HepG2 (cell line): ENCODE data around the gene KCNMA1. TPM values are rescaled to one million over a fixed set of nuclear protein-coding genes. Genes with fewer than 3 reads are reported as not detected.

ENCODE experiments used
- ATAC-seq: fragments of 200-7000 bp; cut with Tn5 transposase; 3 replicates; pipeline ENCODE4 v1.9.1; 2020; ENCODE audit warnings: mild to moderate bottlenecking, moderate library complexity
- BruUV-seq: library from RNA; stranded (reverse); fragments of 400-500 nt; replicated peaks from 2 replicates; lab custom pipeline; 2021; lab: Mats Ljungman, UMichigan
- CTCF ChIA-PET: fragments of 300-600 bp; formaldehyde crosslinking; extraction: SDS; loops from one replicate; lab custom pipeline; 2021; ENCODE audit warnings: low total read pairs, inconsistent platforms, low intra/inter-chr PET ratio; lab: Yijun Ruan, JAX
- POLR2A ChIA-PET: fragments of 350-600 bp; sonication (Branson Sonifier 250); formaldehyde crosslinking; loops from one replicate; lab custom pipeline; 2020; ENCODE audit warnings: antibody characterized with exemption, inconsistent platforms; lab: Yijun Ruan, JAX
- DNase-seq: peaks from one replicate; pipeline ENCODE4 v3.0.0-alpha.2; 2015; ENCODE audit warnings: low spot score
- FAIRE-seq: peaks from 3 replicates; lab custom pipeline; 2011; peaks lifted over from hg19 to GRCh38; lab: Jason Lieb, UNC
- H2AFZ ChIP-seq: one replicate; pipeline ENCODE4 v1.6.1; 2011; ENCODE audit warnings: low read length, inconsistent platforms
- H3K27ac ChIP-seq: fragments of 300-600 bp; 3 replicates; pipeline ENCODE4 v1.8.0; 2011; ENCODE audit warnings: mixed run types, mild to moderate bottlenecking, mixed read lengths, low read length, inconsistent platforms; ENCODE audit not compliant: insufficient read depth; ENCODE audit errors: extremely low read length
- H3K27me3 ChIP-seq, 2 experiments: fragments of 200-600 bp in 1 of 2; 2 replicates in 1 of 2; 3 replicates in 1 of 2; pipeline versions ENCODE4 v1.6.0 to v1.8.0; 2011; ENCODE audit warnings: low read length in 2 of 2, mild to moderate bottlenecking in 2 of 2, moderate library complexity in 2 of 2, inconsistent platforms in 1 of 2; ENCODE audit not compliant: insufficient read depth in 2 of 2, control insufficient read depth in 1 of 2
- H3K36me3 ChIP-seq, 2 experiments: fragments of 200-600 bp in 1 of 2; replicated peaks in 1 of 2; 2 replicates in 1 of 2; 3 replicates in 1 of 2; pipeline versions ENCODE4 v1.5.1 to v1.8.0; 2011; ENCODE audit warnings: low read length in 2 of 2, inconsistent platforms in 1 of 2; ENCODE audit not compliant: insufficient read depth in 2 of 2, control insufficient read depth in 1 of 2
- H3K4me1 ChIP-seq: 2 replicates; pipeline ENCODE4 v1.5.1; 2012; ENCODE audit warnings: low read length, inconsistent platforms; ENCODE audit not compliant: insufficient read depth
- H3K4me2 ChIP-seq: 2 replicates; pipeline ENCODE4 v1.6.0; 2011; ENCODE audit warnings: low read depth, low read length, inconsistent platforms
- H3K4me3 ChIP-seq, 3 experiments: fragments of 200-600 bp in 1 of 3; sonication (generic), shearing (Covaris generic) in 1 of 3; replicated peaks in 1 of 3; 2 replicates each; pipeline ENCODE4 v1.5.1; 2011 to 2016; ENCODE audit warnings: low read length in 3 of 3, inconsistent platforms in 2 of 3, low read depth in 2 of 3, mild to moderate bottlenecking in 2 of 3, control low read depth in 1 of 3, mixed read lengths in 1 of 3; ENCODE audit not compliant: insufficient read depth in 1 of 3
- H3K79me2 ChIP-seq: one replicate; pipeline ENCODE4 v1.6.1; 2011; ENCODE audit warnings: low read length, inconsistent platforms; ENCODE audit not compliant: insufficient read depth
- H3K9ac ChIP-seq: 2 replicates; pipeline ENCODE4 v1.6.0; 2011; ENCODE audit warnings: mild to moderate bottlenecking, low read depth, low read length, inconsistent platforms; ENCODE audit not compliant: insufficient read depth
- H3K9me3 ChIP-seq: 2 replicates; pipeline ENCODE4 v1.5.1; 2012; ENCODE audit warnings: mild to moderate bottlenecking, low read length
- H4K20me1 ChIP-seq: 2 replicates; pipeline ENCODE4 v1.6.0; 2011; ENCODE audit warnings: inconsistent platforms, mild to moderate bottlenecking, low read length, moderate library complexity; ENCODE audit not compliant: insufficient read depth
- EED ChIP-seq: sonication (generic); formaldehyde crosslinking; IDR thresholded peaks from 2 replicates; pipeline ENCODE4 v1.5.0; 2020; ENCODE audit warnings: mild to moderate bottlenecking, missing genetic modification reagents
- FOXJ3 ChIP-seq: sonication (generic); formaldehyde crosslinking; IDR thresholded peaks from 2 replicates; pipeline ENCODE4 v1.4.0; 2020; ENCODE audit warnings: missing genetic modification reagents, mild to moderate bottlenecking, borderline replicate concordance
- PHF21A ChIP-seq: sonication (generic); formaldehyde crosslinking; IDR thresholded peaks from 2 replicates; pipeline ENCODE4 v1.5.0; 2020; ENCODE audit warnings: mild to moderate bottlenecking, missing genetic modification reagents
- RCOR2 ChIP-seq: IDR thresholded peaks from 2 replicates; pipeline ENCODE4 v1.6.1; 2016; ENCODE audit warnings: missing biosample characterization, missing genetic modification reagents
- RXRA ChIP-seq: sonication (generic); formaldehyde crosslinking; IDR thresholded peaks from 2 replicates; pipeline ENCODE4 v1.5.1; 2020; ENCODE audit warnings: missing genetic modification reagents
- SIN3A ChIP-seq: IDR thresholded peaks from 2 replicates; pipeline ENCODE4 v1.6.1; 2011; ENCODE audit warnings: low read depth, mild to moderate bottlenecking, control low read depth, low read length, borderline replicate concordance
- ZNF232 ChIP-seq: sonication (generic); formaldehyde crosslinking; IDR thresholded peaks from 2 replicates; pipeline ENCODE4 v1.4.0; 2020; ENCODE audit warnings: missing genetic modification reagents, borderline replicate concordance
- ZNF678 ChIP-seq: sonication (generic); formaldehyde crosslinking; IDR thresholded peaks from 2 replicates; pipeline ENCODE4 v1.4.0; 2020; ENCODE audit warnings: mild to moderate bottlenecking, missing genetic modification reagents
- ZNF775 ChIP-seq: sonication (generic); formaldehyde crosslinking; IDR thresholded peaks from 2 replicates; pipeline ENCODE4 v1.4.0; 2020; ENCODE audit warnings: missing genetic modification reagents, mild to moderate bottlenecking, moderate library complexity, borderline replicate concordance
- WGBS: methylation state at CpG from one replicate; pipeline ENCODE4 v1.1.6; 2017; ENCODE audit warnings: low lambda C conversion rate; 5-methylcytosine and 5-hydroxymethylcytosine counted together
- in situ Hi-C: cut with HindIII; loops from 2 replicates; pipeline ENCODE4 v1.10.0; 2017; ENCODE audit warnings: low pct_unique_long_range_greater_than_20kb; ENCODE audit not compliant: extremely low pct_ligation_motif_present
- intact Hi-C: fragments of 100-400 bp; cut with micrococcal nuclease; formaldehyde crosslinking; loops from one replicate; pipeline ENCODE4 v1.10.0; 2022; ENCODE audit not compliant: unreplicated experiment
- polyA plus RNA-seq, 8 experiments: library from polyadenylated mRNA; depleted of rRNA in 3 of 8; stranded (reverse) in 7 of 8; unstranded in 1 of 8; fragments of >200 nt; fragmentation: Illumina TruSeq in 4 of 8; extraction: Trizol in 4 of 8; gene quantifications; 2 replicates each; pipeline versions ENCODE4 v1.2.1 to v1.2.3, GENCODE V29; 2011 to 2016; ENCODE audit warnings: low read depth in 4 of 8, missing spikeins in 1 of 8, mixed read lengths in 1 of 8; ENCODE audit not compliant: insufficient read depth in 1 of 8
- total RNA-seq, 5 experiments: library from RNA; depleted of rRNA; stranded (reverse); fragments of >200 nt; fragmentation: Illumina TruSeq; extraction: Trizol; gene quantifications; 2 replicates each; pipeline ENCODE4 v1.2.3, GENCODE V29; 2016; ENCODE audit warnings: low read depth in 1 of 5
- TF ChIP-seq, protein P1 (sequence below): sonication (generic); formaldehyde crosslinking; IDR thresholded peaks from 2 replicates; pipeline ENCODE4 v1.5.1; 2020; ENCODE audit warnings: missing genetic modification reagents, mild to moderate bottlenecking, borderline replicate concordance
- TF ChIP-seq, protein P2 (sequence below): sonication (generic); formaldehyde crosslinking; IDR thresholded peaks from 2 replicates; pipeline ENCODE4; 2020; ENCODE audit warnings: missing genetic modification reagents, mild to moderate bottlenecking, borderline replicate concordance
- TF ChIP-seq, protein P3 (sequence below): IDR thresholded peaks from 2 replicates; pipeline ENCODE4 v1.6.1; 2016; ENCODE audit warnings: low read depth, control low read depth

The KCNMA1 gene
- total and polyA plus RNA-seq, 2 of the 13 experiments (the other 11 are each of a cell fraction or from before 2014, with no cell fraction given) = 0.02 TPM; not detected in 1

GRCh38 chr10:77500754-77501151 is 136.9 kb downstream of the KCNMA1 start:
- H4K20me1 ChIP-seq = no peaks in the 10 kb centered on the region
- H3K9ac ChIP-seq = no peak overlapping the region
- H3K27me3 ChIP-seq = 0 out of 5 replicates have a peak, but pooled peaks cover 0 to 3% of the 10 kb centered on the region in 2 experiments
- in situ Hi-C loops (no loop called here), intact Hi-C loops (loop anchor here (10.0 kb wide), 1 partner anchor 336 kb away; no protein-coding TSS in a partner anchor)
- no peaks in the 10 kb centered on the region for H3K4me1 ChIP-seq
- no TSS peak for BruUV-seq
- ChIA-PET POLR2A (no interaction called here), CTCF (no interaction called here)
- H3K27ac ChIP-seq = no peak overlapping the region
- FAIRE-seq (no peak), DNase-seq (no peak), ATAC-seq (no peak)
- H3K36me3 ChIP-seq = no peaks in the 10 kb centered on the region; a peak in 1 of 5 replicates
- TF ChIP-seq, protein P1, sequence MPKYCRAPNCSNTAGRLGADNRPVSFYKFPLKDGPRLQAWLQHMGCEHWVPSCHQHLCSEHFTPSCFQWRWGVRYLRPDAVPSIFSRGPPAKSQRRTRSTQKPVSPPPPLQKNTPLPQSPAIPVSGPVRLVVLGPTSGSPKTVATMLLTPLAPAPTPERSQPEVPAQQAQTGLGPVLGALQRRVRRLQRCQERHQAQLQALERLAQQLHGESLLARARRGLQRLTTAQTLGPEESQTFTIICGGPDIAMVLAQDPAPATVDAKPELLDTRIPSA (CRISPR knock-in tag) = no peak
- no peak for TF ChIP-seq RCOR2 (CRISPR knock-in tag)
- no peak for TF ChIP-seq SIN3A
- TF ChIP-seq FOXJ3 = no peak
- no peak for TF ChIP-seq ZNF775 (CRISPR knock-in tag)
- TF ChIP-seq, protein P2, sequence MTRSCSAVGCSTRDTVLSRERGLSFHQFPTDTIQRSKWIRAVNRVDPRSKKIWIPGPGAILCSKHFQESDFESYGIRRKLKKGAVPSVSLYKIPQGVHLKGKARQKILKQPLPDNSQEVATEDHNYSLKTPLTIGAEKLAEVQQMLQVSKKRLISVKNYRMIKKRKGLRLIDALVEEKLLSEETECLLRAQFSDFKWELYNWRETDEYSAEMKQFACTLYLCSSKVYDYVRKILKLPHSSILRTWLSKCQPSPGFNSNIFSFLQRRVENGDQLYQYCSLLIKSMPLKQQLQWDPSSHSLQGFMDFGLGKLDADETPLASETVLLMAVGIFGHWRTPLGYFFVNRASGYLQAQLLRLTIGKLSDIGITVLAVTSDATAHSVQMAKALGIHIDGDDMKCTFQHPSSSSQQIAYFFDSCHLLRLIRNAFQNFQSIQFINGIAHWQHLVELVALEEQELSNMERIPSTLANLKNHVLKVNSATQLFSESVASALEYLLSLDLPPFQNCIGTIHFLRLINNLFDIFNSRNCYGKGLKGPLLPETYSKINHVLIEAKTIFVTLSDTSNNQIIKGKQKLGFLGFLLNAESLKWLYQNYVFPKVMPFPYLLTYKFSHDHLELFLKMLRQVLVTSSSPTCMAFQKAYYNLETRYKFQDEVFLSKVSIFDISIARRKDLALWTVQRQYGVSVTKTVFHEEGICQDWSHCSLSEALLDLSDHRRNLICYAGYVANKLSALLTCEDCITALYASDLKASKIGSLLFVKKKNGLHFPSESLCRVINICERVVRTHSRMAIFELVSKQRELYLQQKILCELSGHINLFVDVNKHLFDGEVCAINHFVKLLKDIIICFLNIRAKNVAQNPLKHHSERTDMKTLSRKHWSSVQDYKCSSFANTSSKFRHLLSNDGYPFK (CRISPR knock-in tag) = no peak
- TF ChIP-seq PHF21A (CRISPR knock-in tag) = no peak
- TF ChIP-seq, protein P3, sequence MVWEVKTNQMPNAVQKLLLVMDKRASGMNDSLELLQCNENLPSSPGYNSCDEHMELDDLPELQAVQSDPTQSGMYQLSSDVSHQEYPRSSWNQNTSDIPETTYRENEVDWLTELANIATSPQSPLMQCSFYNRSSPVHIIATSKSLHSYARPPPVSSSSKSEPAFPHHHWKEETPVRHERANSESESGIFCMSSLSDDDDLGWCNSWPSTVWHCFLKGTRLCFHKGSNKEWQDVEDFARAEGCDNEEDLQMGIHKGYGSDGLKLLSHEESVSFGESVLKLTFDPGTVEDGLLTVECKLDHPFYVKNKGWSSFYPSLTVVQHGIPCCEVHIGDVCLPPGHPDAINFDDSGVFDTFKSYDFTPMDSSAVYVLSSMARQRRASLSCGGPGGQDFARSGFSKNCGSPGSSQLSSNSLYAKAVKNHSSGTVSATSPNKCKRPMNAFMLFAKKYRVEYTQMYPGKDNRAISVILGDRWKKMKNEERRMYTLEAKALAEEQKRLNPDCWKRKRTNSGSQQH = no peak
- TF ChIP-seq ZNF678 = no peak
- TF ChIP-seq RXRA (CRISPR knock-in tag) = no peak
- TF ChIP-seq ZNF232 (CRISPR knock-in tag) = no peak
- TF ChIP-seq EED = no peak
- no peaks in the 10 kb centered on the region for H3K9me3 ChIP-seq
- H3K79me2 ChIP-seq = no peaks in the 10 kb centered on the region
- no peak overlapping the region for H3K4me3 ChIP-seq
- WGBS = 72% methylated on average over 3 of the region's 4 CpGs
- no peak overlapping the region for H2AFZ ChIP-seq
- H3K4me2 ChIP-seq = no peak overlapping the region
